Activated T-helper 1 cell treated with anti-CD3 and anti-CD28 coated beads, Interleukin-2, amount 50 U/mL, for 16 hours (primary cell): ENCODE data around the gene MARK1.

Experiments
- DNase-seq, 2 donors: peaks; one replicate each; pipeline ENCODE4 v3.0.0-alpha.2; 2020; ENCODE audit warnings: low read depth in 1 of 2, low spot score in 1 of 2

MARK1 gene

DNA sequence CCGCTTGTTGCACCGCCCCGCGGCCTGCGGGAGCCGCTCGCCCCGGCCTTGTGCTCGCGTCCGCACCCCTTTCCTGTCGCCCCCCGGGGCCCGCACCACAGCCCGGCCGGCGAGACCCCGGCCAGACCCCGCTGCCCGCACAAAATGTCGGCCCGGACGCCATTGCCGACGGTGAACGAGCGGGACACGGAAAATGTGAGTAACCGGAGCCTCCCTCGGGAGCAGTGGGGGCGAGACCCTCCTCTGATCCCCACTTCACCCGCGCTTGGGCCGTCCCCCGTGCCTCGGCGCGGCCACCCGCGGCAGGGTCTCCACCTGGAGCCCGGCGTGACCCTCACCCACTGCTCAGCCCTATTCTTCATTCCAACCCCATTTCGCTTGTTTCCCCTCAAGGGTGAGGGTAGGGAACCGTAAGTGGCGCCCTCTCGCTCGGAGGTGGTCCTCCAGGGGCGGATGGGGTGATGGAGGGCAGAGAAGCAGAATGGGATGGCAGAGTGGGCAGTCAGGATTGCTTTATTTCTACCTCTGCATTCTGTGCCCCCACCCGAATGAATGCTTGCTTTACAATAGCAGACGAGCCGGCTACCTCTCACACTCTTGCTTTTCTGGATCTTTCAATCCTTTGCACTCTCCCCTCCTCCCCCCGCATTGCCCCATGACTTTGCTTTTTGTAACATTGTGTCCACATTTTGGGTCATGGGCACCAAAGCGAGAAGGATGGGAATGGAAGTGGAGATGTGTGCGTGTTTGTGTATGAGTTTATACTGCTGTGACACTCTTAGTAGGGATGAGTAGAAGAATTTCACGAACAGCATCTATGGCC, 954 bp downstream of the MARK1 start:
- no peak for DNase-seq

DNA sequence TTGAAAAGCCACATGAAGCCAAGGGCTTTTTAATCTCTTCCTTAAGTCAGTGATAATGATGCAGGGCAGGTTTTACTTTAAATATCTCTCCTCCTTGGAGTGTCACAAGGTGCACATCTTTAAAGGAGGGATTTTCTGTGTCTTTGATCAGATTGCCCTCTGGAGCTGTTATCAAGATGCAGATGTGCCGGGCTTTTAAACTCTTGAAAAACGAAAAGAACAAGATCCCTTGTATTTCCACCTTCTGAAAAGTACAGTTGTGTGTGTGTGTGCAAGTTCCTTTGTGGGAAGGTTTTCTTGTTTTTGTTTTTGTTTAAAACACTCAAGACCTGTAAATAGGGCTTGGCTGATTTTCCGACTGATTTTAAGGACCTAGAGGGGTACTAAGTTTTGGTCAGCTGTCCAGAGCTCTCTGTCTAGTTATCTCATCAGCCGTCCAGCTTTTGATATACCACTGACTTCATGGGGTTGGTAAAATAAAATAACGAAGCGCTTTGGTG, 1.6 kb downstream of the MARK1 start:
- DNase-seq, result no peak

DNA sequence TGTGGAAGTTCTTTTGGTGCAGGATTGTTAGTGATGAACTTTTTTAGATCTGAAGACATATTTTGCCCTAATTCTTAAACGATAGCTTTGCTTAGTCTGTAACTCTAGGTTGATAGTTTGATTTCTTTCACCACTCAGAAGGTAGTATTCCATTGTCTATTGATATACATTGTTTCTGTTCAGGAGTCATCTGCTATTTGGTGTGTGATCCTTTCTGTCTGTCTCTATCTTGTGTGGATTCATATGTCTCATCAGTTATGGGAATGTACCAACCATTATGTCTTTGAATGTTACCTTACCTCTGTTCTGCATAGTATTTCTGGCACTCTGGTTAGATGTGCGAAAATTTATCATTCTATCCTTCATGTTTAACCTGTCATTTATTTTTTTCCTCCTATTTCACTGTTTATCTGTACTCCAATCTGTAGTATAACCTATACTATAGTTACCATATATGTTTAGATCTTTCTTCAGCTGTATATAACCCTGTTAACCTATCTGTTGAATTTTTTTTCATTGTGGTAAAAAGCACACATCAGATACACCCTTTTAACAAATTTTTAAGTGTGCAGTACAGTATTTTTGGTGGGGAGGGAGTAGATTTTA, 5.7 kb downstream of the MARK1 start:
- no peak for DNase-seq

DNA sequence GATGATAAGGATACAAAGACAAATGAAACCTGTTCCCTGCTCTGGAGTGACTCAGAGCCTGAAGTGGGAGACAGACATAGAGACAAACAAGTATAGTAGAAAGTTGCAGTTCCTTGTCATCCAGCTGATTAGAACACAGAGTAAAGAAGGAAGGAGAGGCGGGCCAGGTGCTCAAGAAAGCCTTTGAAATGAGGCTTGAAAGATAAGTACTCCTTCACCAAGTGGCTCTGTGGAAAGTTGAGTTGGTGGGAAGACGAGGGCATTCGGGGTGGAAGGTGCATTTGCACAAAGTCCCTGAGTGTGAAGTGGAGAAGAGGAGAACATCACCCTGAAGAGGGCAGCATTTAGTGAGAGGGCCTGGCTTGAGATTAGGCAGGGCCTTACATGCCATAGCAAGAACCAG, 17.0 kb downstream of the MARK1 start:
- no peak for DNase-seq

DNA sequence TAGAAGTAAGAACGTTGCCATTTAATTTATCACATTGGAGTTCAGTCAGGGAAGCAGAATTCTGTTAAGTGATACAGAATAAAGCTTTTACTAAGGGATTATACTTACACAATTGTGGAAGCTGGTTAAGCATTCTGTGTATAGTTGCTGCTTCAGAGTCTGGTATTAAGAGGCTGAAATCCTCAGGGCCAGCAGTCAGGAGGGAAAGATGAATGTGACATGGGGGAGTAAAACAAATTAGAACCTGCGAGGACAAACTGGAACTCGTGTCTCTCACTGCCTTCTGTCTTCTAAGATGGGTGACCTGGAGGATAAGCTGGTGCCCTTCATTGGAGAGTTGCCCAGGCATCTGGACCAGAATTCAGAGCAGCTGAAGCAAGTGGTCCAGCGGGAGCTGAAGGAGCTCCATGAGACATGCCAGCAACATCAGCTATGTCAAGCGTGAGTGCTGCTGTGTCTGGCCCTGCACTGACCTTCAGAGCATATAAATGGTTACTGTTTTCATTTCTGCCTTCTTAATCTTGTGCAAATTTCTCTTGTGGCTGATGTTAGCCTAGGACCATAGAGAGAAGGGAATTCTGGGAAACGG, 23.0 kb downstream of the MARK1 start:
- no peak for DNase-seq

DNA sequence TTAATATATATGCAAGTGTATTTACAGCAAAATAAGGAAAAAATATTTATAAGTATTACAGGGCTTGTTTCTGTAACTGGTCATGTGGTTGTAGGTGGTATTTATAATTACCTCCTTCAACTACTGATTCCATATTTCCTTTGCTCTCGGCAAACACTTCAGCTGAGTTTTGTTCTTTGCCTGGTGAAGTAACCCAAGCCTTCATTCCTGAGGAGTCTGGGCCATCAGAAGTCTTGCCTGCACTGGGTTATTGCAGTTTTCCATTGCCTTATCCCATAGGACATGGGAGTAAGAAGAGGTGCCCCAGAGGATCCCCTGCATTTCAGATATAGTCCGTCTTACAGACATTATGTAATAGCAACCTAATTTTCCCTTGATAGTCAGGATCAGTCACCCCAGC, 23.8 kb downstream of the MARK1 start:
- no peak for DNase-seq

DNA sequence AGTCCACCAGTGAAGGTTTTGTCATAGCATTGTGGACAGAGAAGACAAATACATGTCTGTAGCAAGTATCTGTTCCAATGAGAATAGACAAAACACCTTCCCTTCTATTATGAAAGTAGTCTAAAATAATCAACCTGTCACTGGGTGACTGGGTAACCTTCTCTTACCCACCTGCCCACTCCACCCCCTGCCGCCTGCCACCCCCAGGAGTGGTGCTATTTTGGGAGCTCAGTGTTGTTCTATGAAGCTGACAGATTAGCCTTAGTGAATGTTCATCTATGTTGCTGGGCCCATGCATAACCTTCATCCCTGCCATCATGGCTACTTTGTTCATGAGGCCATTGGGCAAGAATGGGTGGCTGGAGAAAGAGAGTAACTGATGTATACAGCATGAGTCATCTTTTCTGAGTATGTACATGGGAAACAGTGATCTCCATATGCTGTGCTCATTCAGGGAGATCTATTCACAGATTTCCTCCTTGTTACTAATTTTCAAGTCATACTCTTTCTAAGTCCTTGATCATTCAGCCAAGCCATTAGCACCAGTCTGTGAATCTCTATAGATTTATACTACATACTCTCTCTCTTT, 24.8 kb downstream of the MARK1 start:
- no peak for DNase-seq

DNA sequence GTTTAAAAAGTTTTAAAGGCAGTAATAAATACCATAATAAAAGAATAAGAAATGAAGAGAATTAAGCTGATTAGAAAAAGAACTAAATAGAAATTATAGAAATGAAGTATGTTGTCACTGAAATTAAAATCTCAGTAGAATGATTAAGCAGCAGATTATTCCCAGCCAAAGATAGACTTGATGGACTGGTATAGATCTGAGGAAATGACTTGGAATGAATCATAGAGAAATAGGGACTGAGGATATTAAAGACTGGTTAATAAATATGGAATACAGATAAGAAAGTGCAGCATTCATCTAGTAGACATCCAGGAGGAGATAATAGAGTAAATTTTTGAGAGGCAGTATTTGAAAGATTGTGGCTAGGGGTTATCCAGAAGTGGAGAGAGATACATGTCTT, 28.7 kb downstream of the MARK1 start:
- no peak for DNase-seq

DNA sequence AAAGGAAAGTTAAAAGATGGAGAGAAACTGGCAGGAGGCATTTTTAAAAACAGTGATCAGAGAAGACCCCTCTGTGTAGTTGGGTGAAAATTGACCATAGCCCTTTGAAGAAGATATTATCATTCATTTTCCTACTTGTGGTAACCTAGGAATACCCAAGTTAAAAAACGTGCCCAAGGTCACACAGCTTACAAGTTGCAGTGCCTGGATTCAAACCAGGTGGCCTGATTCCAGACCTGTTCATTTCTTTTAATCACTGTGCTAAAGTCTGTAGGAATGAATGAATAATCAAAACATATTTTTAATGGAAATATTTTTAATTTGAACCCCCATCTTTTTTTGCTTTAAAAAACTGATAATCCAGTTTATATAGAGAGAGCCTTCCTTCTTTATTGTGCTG, 35.6 kb downstream of the MARK1 start:
- no peak for DNase-seq

DNA sequence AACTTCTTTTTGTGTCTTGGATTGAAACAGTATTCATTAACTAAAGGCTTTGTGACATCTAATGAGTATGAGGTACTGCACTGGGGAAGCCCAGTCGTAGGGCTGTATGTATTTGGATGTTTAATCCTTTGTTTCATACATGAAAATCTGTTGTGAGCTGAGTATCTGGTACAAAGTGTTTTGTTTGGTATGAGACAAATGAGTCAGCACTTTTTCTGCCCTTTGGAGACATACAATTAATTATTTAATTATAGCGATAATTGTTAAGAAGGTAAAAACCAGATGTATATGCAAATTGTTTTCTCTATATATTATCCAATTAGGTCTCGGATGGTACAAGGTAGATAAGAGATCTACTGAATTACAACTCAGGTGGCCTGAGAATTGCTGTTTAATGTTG, 36.3 kb downstream of the MARK1 start:
- DNase-seq, result no peak

DNA sequence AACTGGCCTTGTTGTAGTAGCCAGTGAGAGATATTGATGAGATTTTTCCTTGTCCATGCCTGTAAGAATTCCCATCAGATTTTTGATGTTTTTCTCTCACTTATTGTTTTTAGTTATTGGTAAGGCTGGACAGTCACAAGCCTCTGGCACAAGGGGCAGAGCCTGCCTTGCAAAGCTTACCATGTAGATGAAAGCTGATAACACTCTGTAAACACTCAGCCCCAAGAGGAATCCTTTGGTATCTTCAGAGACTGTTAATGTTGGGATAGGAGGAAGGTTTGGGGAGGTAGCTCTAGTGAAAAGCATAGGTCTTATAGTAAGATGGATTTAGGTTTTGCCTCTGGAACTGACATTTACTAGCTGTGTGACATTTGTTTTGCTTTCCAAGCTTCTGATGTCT, 37.7 kb downstream of the MARK1 start:
- DNase-seq, result no peak

DNA sequence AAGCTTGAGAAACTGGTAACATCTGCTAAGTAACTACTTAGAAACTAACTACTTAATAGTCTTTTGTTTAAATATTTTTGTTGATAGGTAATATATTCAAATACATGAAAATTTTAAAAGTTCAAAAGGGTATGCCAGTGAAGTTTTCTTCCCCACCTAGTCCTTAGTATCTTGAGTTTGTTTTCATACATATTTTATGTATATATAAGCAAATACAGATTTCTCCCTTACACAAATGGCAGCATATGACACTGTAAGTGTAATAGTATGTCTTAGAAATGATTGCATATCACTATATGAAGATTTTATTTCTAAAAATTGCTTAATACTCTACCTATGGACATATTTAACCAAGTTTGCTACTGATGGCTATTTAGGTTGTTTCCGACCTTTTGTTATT, 38.9 kb downstream of the MARK1 start:
- DNase-seq, result no peak

DNA sequence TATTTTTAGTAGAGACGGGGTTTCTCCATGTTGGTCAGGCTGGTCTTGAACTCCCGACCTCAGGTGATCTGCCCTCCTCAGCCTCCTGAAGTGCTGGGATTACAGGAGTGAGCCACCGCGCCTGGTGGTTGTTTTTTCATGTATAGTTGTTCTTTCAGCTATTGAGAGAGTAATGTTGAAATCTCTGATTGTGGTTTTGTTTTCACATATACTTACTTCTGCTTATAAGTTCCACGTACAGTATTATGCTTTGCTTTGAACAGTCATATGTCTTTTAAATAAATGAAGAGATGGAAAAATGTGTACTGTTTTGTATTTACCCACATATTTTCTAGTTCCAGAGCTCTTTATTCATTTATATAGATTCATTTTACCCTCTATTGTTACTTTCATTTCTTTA, 44.5 kb downstream of the MARK1 start:
- DNase-seq, result no peak

DNA sequence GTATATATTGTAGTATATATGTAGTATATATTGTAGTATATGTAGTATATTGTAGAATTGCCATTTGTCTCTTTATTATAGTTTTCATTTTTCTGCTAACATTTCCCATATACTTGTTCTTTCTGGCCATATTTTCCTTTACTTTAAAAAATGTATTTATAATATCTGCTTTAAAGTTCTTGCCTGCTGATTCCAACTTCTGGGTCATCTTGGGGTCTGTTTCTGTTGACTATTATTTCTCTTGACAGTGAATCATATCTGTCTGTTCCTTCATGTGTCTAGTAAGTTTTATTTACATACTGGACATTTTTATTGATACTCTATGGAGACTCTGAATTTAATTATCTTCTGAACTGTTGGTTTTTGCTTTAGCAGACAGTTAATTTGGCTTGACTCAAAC, 45.9 kb downstream of the MARK1 start:
- DNase-seq, result no peak

DNA sequence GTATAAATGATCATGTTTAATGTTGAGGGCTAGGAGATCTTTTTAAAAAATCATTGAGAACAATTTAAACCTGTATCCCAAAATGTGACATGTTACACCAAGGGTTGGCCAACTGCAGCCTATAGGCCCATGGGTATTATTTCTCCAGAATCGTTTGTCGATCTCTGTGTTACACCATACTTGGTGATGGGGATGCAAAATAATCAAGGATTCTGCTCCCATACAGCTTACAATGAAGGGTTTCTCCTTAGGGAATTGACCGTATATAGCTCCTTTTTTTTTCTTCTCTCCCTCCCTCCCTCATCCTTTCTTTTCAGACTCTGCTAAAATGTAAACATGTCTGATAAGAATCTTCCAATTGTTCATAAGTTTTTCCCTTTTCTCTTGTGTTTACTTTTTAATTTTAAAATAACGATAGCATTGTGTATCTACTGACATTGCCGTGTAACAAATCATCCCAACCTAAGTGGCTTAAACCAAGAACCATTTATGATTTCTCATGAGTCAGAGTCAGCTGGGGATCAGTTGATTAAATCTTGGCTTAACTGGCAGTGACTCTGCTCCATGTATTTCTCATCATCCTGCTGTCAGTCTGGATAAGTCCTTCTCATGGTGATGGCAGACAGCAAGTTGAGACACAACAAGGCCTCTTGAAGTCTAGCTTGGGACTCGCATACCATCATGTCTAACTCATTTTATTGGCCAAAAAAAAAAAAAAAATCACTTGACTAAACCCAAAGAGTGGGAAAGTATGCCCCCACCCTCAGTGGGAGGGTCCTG, 48.0 kb downstream of the MARK1 start:
- DNase-seq, result no peak

DNA sequence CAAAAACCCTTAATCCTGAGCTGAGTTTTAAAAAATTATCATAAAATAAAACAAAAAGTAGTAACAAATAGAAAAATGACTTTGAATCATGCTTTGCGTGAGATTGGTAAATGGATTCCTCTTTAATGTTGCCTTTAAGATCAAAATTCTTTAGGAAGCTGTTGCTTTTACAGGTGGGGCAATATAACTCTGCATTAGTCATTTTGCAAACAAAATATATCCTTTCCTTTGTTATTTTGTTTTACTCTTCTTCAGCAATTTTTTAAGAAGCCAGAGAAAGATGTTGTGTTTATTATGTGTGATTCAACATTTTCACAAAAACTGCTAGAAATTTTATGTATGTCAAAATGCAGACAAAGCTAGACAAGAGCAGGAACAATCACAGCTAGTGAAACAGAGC, 50.0 kb downstream of the MARK1 start:
- no peak for DNase-seq

DNA sequence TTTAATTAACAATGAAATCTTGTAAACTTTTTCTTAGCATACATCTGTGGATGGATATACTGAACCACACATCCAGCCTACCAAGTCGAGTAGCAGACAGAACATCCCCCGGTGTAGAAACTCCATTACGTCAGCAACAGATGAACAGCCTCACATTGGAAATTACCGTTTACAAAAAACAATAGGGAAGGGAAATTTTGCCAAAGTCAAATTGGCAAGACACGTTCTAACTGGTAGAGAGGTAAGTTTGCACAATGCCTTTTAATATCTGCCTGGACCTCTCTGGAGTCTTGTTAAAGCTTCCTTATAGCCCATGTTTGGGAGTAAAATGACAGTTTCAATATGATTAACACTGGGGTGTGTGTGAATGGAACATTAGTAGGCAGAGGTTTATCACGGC, 51.4 kb downstream of the MARK1 start:
- no peak for DNase-seq

DNA sequence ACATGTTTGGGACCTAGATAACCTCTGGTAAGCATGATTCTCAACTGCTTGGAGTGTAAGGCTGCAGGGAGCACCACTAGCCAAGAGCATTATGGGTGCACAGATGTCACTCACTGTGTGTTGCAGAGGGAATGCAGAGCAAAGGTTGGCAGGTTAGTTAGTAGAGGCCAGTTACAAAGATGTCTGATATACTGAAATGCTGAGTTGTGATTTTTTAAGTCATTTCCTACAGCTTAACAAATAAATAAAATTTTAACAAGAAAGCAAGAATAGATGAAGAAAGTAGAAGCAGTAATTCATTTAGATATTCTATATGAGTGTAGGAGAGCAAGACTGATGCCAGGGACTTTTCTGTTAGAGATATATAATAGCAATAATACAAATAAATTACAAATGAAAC, 64.8 kb downstream of the MARK1 start:
- no peak for DNase-seq

DNA sequence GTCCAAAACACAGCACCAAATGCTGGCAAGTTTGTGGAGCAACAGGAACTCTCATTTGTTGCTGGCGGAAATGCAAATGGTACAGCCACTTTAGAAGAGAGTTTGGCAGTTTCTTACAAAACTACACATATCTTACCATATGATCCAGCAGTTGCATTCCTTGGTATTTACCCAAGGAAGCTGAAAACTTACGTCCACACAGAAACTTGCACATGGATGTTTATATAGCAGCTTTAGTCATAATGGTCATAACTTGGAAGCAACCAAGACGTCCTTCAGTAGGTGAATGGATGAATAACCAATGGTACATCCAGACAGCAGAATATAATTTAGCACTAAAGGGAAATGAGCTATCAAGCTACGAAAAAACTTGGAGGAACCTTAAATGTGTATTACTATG, 66.4 kb downstream of the MARK1 start:
- DNase-seq, result no peak

DNA sequence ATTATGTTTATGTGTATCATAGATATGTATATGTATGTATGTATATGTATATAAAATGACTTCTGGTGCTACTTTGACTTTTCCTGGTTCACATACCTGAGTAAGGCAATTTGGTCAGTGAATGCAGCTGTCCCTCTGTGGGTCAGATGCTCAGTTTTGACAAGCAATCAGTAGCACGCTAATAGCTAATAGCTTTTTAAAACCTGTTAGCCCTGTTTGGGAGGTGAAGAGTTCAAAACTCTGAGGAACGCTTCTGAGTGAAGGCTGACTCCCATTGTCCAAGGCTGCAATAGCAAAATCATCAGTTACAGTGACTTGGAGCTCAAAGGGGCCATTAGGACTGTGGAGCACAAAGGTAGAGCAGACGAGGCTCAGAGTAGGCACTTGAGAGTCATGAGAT, 67.2 kb downstream of the MARK1 start:
- no peak for DNase-seq

DNA sequence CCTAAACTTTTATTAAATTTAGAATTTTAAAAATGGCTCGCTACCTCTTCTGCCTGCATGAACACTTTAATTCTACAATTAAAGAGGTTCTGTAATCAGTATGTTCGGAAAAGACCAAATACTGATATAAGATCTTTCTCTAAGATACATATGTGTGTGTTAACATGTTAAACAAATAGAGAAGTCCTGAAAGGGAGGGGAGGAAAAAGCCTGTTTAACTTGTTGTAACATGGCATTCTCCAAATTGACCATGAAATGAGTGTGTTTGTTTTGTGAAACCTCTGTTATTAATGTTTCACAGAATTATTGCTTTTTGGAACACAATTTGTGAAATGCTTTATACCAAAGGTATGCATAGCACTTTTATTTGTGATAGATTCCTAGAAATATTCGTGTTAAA, 77.0 kb downstream of the MARK1 start:
- DNase-seq, result no peak
